HL-60/S4 treated with phorbol 12-myristate 13-acetate at 8.2 ng/mL for 4 days and 3 days (cell line): Measurements from ENCODE around the gene C6.
"Not testable (repeated sequence)": the region's sequence is repeated elsewhere in the genome, so short reads cannot be mapped to it uniquely, and the experiment has no call there.

Source experiments
- in situ Hi-C: fragments of 300-500 bp; cut with MboI; formaldehyde crosslinking; loops from 2 replicates; pipeline ENCODE4 v1.15.0; 2022; ENCODE audit warnings: low sequenced_read_pairs

Gene C6

GRCh38 chr5:41213340-41213739 is at the start of gene C6:
Gene C6 (minus strand): TSS chr5:41213532. CDS start chr5:41203230, 10,302 bp downstream.
- in situ Hi-C loops, result no loop called here

DNA sequence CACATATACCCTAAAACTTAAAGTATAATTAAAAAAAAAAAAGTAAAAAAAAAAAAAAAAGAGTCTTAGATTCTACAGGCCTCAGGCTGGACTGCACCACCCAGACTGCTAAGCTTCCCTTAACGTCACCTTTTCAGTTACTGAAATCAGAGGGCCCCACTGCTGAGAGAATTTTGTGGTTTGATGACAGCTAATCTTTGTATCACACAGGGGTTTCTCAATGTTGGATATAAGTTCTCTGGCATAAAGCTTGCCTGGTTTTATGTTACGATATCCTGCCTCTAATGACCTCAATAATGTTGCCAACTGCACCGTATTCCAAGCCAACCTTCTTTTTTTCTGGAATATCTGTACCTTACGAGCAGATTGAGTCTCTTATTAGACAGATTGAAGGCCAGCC is 43.1 kb upstream of the C6 start:
- in situ Hi-C loops, result no loop called here

- in situ Hi-C loops, result no loop called here
These were observed 39.8 kb upstream of the C6 start for GRCh38 chr5:41253109-41253508.

DNA sequence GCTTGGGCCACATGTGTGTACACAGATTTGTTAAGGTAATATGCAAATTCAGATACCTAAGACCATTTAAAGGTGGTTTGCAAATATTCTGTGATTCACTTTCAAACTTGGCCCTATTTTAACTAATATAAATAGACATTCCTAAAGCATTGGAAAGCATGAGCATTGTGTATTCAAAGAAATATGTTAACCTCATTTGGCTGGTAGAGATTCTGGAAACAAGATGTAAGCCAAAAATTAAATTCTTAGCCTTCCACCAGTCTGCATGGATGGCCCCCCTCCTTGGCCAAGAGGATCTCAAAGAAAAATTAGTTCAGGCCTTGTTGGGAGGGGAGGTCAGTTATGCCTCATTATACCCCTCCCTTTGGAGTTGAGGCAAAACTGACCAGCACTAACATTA is 38.7 kb upstream of the C6 start:
- in situ Hi-C loops, result no loop called here

DNA sequence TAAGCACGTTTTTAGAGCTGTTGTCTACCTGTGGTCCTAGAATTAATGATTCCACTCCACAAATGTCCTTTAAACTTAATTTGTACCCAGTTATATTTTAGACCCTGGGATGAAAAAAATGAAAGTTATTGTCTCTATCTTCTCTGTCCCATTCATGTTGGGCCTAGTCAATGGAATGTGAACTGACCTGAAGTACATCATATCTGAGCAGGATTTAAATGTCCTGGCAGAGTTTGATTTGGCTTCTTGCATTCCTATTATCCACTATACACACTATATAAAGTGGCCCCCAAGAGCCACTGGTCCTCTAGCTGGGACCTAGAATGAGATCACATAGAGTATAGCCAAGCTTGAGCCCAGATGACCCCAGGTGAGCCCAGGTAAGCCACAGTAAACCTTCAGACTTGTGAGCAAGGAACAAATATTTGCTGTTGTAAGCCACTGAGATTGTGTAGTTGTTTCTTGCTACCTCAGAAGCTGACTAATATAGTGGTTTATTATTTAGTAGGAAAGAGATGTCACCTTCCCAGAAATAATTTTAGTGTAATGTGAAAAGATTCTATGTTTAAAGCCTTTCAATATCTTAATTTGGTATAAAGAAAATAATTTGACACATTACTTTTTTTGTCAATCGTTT is 37.1 kb upstream of the C6 start:
- in situ Hi-C loops, result no loop called here

- in situ Hi-C loops, result no loop called here
These were observed 33.8 kb upstream of the C6 start for GRCh38 chr5:41247135-41247534.

DNA sequence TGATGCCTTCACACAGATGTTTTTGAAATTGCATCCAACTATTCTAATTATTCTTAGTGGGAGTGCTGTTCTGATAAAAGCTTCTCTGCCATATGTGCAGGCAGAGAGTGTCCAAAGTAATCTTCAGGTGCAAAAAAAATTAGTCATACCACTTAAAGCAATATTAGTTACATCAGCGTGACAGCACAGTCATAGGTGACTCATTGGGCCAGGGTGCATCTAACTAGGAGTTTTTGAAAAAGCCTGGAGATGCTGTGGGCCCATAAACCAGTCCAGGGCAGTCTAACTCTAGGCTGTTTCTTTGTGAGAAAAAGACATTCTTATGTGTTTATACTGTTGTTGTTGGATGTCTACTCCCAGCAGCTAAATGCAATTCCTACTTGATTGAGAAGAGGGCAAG is 33.0 kb upstream of the C6 start:
- in situ Hi-C loops, result no loop called here

- in situ Hi-C loops, result no loop called here
These were observed 30.2 kb upstream of the C6 start for GRCh38 chr5:41243558-41243957.

GRCh38 chr5:41240985-41241384 is 27.7 kb upstream of the C6 start:
- in situ Hi-C loops, result no loop called here

GRCh38 chr5:41240390-41240789 is 27.1 kb upstream of the C6 start:
- in situ Hi-C loops, result no loop called here

- in situ Hi-C loops, result no loop called here
These were observed 21.1 kb upstream of the C6 start for GRCh38 chr5:41234475-41234874.

- in situ Hi-C loops, result no loop called here
These were observed 19.5 kb upstream of the C6 start for GRCh38 chr5:41232797-41233196.

DNA sequence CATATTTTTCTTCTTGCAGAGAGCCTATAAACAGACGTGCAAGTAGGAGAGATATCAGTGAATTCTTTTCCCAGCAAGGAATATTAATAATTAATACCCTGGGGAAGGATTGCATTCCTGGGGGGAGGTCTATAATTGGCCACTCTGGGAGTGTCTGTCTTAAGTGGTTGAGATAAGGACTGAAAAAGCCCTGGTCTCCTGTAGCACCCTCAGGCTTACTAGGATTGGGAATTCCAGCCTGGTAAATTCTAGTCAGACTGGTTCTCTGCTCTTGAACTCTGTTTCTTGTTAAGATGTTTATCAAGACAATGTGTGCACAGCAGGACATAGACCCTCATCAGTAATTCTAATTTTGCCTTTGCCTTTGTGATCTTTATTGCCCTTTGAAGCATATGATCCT is 16.9 kb upstream of the C6 start:
- in situ Hi-C loops, result not testable (repeated sequence)

DNA sequence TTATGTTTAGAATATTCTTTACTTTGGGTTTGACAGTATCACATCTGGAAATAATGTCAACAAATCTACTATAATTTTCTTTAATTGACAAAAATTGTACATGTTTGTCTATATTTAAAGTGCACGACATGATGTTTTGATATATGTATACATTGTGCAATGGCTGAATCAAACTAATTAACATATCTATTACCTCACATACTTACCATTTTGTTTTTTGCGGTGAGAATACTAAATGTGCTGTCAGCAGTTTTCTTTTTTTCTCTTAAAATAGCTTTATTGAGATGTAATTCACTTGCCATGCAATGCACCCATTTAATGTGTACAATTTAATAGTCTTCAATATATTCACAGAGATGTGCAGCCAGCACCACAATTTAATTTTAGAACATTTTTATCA is 10.6 kb upstream of the C6 start:
- in situ Hi-C loops, result no loop called here

GRCh38 chr5:41219658-41220269 is 6.4 kb upstream of the C6 start:
- in situ Hi-C loops, result no loop called here

DNA sequence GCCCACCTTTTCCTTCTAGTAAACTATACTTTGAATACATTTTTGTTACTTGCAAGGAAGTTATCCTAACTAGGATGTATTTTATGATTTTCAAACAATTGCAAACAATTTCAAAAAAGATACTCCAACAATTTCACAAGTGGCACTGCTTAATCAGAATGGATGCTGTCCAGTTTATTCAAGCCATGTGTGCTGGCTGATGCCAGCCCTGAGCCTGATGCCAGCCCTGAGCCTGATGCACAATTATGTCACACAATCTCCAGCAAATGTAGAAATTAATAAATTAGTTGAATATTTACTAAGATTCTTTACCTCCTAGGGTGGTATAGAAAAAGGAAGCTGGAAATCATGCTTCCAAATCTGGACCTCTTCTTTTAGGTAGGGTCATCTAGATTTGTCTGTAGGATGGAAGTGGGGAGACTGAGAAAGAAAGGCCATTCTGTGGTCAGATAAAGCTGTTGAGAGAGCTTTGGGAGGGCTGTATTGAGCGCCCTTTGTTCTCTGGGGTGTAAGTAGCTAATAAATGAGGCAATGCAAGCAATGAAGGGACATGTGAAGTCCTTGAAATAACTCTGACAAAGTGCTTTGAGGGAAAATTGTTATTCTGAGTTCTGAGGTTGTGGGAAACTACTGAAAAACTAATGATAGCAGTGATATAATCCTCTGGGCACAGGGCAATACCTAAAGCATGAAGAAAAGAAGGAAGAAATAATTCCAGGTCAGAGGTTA is 5.8 kb upstream of the C6 start:
- in situ Hi-C loops, result no loop called here

GRCh38 chr5:41214182-41214581 is 850 bp upstream of the C6 start:
- in situ Hi-C loops, result no loop called here

GRCh38 chr5:41212935-41213334 is 397 bp downstream of the C6 start:
- in situ Hi-C loops, result no loop called here

DNA sequence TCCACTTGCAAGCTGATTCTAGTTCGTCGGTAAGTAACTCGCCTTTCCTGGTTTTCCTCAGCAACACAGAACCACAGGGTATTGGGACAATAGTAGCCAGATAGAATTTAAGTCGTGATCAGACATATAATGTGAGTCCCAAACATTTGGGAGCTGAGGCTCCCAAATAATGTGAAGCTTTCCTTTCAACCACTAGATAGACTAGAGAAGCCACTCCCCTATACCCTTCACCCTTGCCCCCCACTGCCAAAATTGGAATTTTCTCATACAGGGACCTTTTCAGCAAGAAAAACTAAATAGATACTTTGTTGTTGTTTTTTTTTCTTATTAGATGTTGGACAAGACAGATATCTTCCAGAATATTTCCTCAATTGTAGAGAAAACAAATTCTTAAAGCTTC is 1.9 kb downstream of the C6 start:
- in situ Hi-C loops, result no loop called here

- in situ Hi-C loops, result not testable (repeated sequence)
These were observed 7.9 kb downstream of the C6 start for GRCh38 chr5:41205475-41205874.

GRCh38 chr5:41203033-41203432 is 10.3 kb downstream of the C6 start:
- in situ Hi-C loops, result no loop called here

DNA sequence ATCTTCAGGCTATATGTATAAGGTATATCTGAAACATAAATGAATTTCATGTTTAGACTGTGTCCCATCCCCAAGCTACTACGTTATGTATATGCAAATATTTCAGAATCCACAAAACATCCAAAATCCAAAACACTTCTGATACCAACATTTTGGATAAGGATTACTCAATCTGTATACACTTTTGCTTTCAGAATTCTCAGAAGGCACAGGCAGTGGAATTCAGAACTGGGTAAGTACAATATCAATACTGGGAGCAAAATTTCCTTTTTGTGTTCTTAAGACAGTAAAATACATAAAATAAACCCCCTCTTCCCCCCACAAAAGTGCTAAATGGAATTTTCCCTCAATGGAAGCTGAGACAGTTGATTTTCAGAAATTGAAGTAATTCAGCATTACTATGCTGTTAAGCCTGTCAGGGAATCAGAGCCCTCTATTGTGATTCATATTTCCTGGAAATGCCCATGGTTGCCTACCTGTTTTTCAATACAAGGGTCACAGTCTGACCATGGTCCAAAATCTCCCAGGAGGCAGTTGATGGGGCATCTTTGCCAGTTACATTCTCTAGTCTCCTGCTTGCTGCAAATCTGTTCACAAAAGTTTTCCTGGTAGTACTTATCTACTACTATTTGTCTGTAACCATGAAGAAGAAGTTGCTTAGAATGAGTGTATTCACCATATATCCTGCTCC is 12.1 kb downstream of the C6 start:
- in situ Hi-C loops, result no loop called here
